ENCODE measurements around the gene TFF2.

The TFF2 gene

DNA sequence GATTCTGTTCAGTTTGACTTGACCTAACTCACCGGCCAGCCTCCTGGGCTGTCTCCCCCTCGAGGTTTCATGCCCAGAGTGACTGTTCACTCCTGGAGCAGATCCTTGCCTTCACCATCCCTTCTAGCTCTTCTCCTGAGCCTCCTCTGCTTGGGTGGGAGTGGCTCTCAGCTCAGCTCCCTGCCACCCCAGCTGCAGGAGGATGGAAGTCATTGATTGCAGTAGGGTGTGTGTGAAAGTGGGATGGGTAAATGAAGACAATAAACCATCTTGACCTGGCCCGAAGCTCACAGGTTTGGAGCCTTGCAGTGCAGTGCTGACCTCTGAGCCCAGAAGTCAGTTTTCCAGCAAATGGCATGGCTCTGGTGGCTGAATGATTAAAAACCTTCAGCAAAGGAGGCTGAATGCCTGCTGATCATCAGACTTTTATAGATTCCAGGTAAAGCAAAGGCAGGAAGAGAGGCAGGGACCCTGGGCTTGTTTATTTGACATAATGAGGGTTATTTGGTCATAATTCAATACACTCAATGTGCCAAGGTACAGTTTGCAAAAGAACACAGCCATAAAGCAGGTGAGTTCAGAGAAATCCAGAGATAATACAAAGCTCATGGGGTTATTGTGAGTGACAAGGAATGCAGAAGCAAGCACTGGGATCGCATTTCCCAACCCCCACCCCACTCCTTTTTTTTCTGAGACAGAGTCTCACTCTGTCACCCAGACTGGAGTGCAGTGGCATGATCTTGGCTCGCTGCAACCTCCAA is 18.1 kb downstream of the TFF2 start:
- no peak for DNase-seq (ENCODE audit: low read depth)
- H3K4me3 ChIP-seq (ENCODE audit: low read length): no peak overlapping the region
- TF ChIP-seq, protein P1, sequence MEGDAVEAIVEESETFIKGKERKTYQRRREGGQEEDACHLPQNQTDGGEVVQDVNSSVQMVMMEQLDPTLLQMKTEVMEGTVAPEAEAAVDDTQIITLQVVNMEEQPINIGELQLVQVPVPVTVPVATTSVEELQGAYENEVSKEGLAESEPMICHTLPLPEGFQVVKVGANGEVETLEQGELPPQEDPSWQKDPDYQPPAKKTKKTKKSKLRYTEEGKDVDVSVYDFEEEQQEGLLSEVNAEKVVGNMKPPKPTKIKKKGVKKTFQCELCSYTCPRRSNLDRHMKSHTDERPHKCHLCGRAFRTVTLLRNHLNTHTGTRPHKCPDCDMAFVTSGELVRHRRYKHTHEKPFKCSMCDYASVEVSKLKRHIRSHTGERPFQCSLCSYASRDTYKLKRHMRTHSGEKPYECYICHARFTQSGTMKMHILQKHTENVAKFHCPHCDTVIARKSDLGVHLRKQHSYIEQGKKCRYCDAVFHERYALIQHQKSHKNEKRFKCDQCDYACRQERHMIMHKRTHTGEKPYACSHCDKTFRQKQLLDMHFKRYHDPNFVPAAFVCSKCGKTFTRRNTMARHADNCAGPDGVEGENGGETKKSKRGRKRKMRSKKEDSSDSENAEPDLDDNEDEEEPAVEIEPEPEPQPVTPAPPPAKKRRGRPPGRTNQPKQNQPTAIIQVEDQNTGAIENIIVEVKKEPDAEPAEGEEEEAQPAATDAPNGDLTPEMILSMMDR (conservative IDR thresholded peaks at IDR 0.05; ENCODE audit: low read depth, low read length): no peak

DNA sequence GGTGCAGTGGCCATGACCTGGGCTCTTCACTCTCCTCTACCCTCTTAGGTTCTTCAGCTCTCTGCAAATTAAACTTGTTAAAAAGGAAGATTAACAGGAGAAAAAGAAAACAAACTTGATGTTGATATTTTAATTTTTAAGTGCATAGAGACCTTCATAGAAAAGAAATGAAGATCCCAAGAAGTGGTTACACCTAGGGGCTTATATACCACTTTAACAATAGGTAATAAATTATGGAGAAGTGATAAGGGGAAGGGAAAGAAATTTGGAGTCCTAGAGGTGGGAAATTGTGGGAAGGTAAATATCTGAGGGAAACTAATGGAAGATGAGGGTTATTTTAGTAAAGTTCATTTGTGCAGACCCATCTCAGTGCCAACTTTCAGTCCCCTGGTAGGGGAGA is 19.1 kb downstream of the TFF2 start:
- TF ChIP-seq, protein P1 (conservative IDR thresholded peaks at IDR 0.05; ENCODE audit: low read depth, low read length): no peak
- no peak for DNase-seq (ENCODE audit: low read depth)
- H3K4me3 ChIP-seq (ENCODE audit: low read length): no peak overlapping the region

DNA sequence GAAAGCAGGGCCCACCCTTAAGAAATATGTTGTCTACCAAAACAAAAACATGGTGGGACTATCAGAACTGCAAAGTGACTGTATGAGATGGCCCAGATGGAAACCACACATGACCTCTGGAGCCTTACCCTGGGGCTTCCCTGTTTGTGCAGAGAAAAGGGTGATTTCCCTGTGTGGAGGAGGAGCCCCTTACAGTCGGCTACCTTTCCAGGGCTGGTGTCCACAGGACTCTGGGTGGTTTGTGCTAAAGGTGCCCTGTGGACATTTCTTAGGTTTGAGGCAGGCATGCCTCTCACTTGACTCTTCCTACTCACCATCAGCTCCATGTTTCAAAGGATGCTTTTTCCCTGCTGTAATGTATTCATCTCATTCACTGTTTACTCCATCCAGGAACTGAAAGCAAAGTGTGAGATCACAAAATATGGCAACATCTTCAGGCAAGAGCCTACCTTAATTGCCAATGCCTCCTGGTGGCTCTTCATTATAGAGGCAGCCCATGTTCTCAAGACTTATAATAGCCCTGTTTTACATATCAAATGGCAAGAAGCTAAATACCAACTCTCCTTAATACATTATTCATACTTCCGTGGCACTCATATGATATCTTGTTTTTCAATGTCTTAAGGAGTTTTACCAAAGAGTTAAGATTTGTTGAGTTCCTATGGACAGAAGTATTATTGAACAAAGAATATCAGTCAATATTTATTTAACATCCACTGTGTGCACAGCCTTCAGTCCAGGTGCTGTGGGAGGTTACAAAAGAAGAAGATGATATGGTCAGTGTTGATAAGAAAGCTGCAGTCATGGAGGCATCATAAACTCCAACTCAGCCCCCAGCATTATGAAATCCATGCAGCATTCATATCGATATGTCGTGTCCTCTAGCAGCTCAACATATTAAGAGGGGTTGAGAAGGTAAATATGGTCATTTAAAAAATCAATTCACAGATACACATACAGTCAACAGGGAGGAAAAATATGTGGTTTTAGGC is 20.1 kb downstream of the TFF2 start:
- no peak overlapping the region for H3K4me3 ChIP-seq (ENCODE audit: low read length)
- TF ChIP-seq, protein P1 (conservative IDR thresholded peaks at IDR 0.05; ENCODE audit: low read depth, low read length): no peak
- DNase-seq (ENCODE audit: low read depth): no peak

DNA sequence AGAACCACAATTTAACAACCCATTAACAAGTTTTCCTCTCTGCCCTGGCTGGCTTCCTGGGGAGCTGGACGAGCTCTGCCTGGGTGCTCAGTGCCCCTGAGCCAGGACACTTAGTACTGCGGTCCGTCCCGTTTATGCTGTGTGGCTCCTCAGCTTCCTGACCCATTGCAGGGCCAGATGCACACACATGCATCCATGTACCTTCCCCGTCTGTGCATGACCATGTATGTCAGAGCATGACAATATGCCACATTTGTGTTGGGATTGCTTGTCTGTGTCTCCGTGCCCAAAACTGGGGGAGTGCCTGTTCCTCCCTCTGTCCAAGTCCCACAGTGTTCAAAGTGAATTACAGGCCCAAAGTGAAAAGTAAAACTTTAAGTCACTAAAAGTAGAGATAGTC is 25.9 kb downstream of the TFF2 start:
- DNase-seq (ENCODE audit: low read depth): no peak
- TF ChIP-seq, protein P1 (conservative IDR thresholded peaks at IDR 0.05; ENCODE audit: low read depth, low read length): no peak
- no peak overlapping the region for H3K4me3 ChIP-seq (ENCODE audit: low read length)

DNA sequence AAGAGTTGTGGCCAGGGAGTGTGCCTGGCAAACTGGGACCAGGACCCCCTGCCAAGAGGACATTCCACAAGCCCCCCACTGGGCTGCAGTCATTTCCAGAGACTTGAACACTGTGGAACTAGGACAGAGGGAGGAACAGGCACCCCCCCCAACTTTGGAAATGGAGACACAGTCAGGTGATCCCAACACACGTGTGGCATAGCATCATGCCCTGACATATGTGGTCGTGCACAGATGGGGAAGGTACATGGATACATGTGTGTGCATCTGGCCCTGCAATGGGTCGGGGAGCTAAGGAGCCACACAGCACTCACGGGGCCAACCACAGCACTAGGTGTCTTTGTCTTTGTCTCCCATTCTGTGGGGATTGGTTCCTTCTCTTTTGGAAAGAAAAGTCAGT is 28.9 kb downstream of the TFF2 start:
- TF ChIP-seq, protein P1 (conservative IDR thresholded peaks at IDR 0.05; ENCODE audit: low read depth, low read length): no peak
- no peak overlapping the region for H3K4me3 ChIP-seq (ENCODE audit: low read length)
- no peak for DNase-seq (ENCODE audit: low read depth)

DNA sequence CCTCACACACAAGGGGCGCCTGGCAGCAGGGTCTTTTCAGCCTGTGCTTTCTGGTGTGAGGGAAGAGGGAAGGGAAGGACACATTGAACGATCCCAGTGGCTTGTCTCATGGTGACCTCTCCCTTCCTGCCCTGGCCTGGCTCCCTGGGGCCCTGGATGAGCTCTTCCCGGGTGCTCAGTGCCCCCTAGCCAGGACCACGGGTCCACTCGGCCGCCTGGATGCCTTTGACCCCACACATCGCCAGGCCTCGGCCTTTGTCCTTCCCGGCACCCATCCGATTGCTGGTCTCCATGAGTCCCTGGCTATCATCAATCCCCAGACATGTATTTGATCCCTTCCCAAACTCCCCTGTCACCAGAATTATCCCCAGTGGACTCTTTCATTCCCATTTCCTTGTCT is 29.6 kb downstream of the TFF2 start:
- TF ChIP-seq, protein P1 (conservative IDR thresholded peaks at IDR 0.05; ENCODE audit: low read depth, low read length): no peak
- H3K4me3 ChIP-seq (ENCODE audit: low read length): no peak overlapping the region
- DNase-seq (ENCODE audit: low read depth): no peak

Measured in retinal pigment epithelial cell (primary cell).